GM23248 (cell line): ENCODE data around the gene PTPRH. TPM values are rescaled to one million over a fixed set of nuclear protein-coding genes. Genes with fewer than 3 reads are reported as not detected.
"Not testable (repeated sequence)": the region's sequence is repeated elsewhere in the genome, so short reads cannot be mapped to it uniquely, and the experiment has no call there.

ENCODE experiments used
- DNase-seq: peaks from one replicate; pipeline ENCODE4 v3.0.0-alpha.2; 2015
- H2AFZ ChIP-seq: fragments of 200-600 bp; sonication (generic); 2 replicates; pipeline ENCODE4 v1.6.1; 2016; ENCODE audit warnings: antibody characterized with exemption
- H3F3A ChIP-seq: fragments of 200-600 bp; sonication (generic); 2 replicates; pipeline ENCODE4 v1.6.1; 2016; ENCODE audit warnings: mild to moderate bottlenecking, antibody characterized with exemption, mixed run types; ENCODE audit not compliant: insufficient read depth
- H3K27ac ChIP-seq: fragments of 200-600 bp; sonication (generic); 2 replicates; pipeline ENCODE4 v1.5.1; 2016; ENCODE audit warnings: mild to moderate bottlenecking
- H3K27me3 ChIP-seq: fragments of 200-600 bp; sonication (generic); replicated peaks from 2 replicates; pipeline ENCODE4 v1.6.1; 2016; ENCODE audit warnings: mild to moderate bottlenecking; ENCODE audit not compliant: insufficient read depth
- H3K36me3 ChIP-seq: fragments of 200-600 bp; sonication (generic); 2 replicates; pipeline ENCODE4 v1.6.1; 2016; ENCODE audit warnings: low read depth, mild to moderate bottlenecking
- H3K4me1 ChIP-seq: fragments of 200-600 bp; sonication (generic); 2 replicates; pipeline ENCODE4 v1.6.1; 2016; ENCODE audit warnings: mild to moderate bottlenecking; ENCODE audit not compliant: insufficient read depth
- H3K4me2 ChIP-seq: fragments of 200-600 bp; sonication (generic); one replicate; pipeline ENCODE4 v1.6.1; 2016; ENCODE audit warnings: mild to moderate bottlenecking; ENCODE audit not compliant: unreplicated experiment
- H3K4me3 ChIP-seq: fragments of 200-600 bp; sonication (generic); 2 replicates; pipeline ENCODE4 v1.5.1; 2016; ENCODE audit warnings: mild to moderate bottlenecking
- H3K79me2 ChIP-seq: fragments of 200-600 bp; sonication (generic); 2 replicates; pipeline ENCODE4 v1.6.1; 2016; ENCODE audit warnings: mild to moderate bottlenecking; ENCODE audit not compliant: insufficient read depth
- H3K9ac ChIP-seq: fragments of 200-600 bp; sonication (generic); 2 replicates; pipeline ENCODE4 v1.6.1; 2016; ENCODE audit warnings: mild to moderate bottlenecking
- H3K9me2 ChIP-seq: fragments of 200-600 bp; sonication (generic); 2 replicates; pipeline ENCODE4 v1.6.1; 2016; ENCODE audit warnings: mixed run types, mild to moderate bottlenecking, moderate library complexity; ENCODE audit not compliant: insufficient read depth
- H3K9me3 ChIP-seq: fragments of 200-600 bp; sonication (generic); one replicate; pipeline ENCODE4 v1.6.1; 2017; ENCODE audit warnings: low read depth
- H4K20me1 ChIP-seq: fragments of 200-600 bp; sonication (generic); 2 replicates; pipeline ENCODE4 v1.6.0; 2016; ENCODE audit not compliant: insufficient read depth
- EZH2 ChIP-seq: fragments of 200-600 bp; sonication (generic); IDR thresholded peaks from 2 replicates; pipeline ENCODE4 v1.6.1; 2018; ENCODE audit warnings: antibody characterized with exemption, mild to moderate bottlenecking; ENCODE audit not compliant: insufficient read depth, poor library complexity, severe bottlenecking
- EZH2phosphoT487 ChIP-seq: fragments of 200-600 bp; sonication (generic); IDR thresholded peaks from 2 replicates; pipeline ENCODE4 v1.6.1; 2018; ENCODE audit warnings: antibody characterized with exemption, moderate library complexity, mild to moderate bottlenecking, low read depth; ENCODE audit not compliant: insufficient read depth
- WGBS, 2 experiments: methylation state at CpG; one replicate each; pipeline ENCODE4 v1.1.6; 2015 to 2017; ENCODE audit warnings: low lambda C conversion rate in 2 of 2, low coverage in 1 of 2; ENCODE audit errors: missing lambda C conversion rate in 2 of 2; 5-methylcytosine and 5-hydroxymethylcytosine counted together
- in situ Hi-C: fragments of 300-500 bp; cut with MboI; formaldehyde crosslinking; loops from 2 replicates; pipeline ENCODE4 v1.15.0; 2020
- polyA plus RNA-seq: library from polyadenylated mRNA; unstranded; fragments of >200 nt; fragmentation: Nextera tagmentation; extraction: Ambion mirVana; gene quantifications from 2 replicates; pipeline ENCODE4 v1.2.1, GENCODE V29; 2016
- total RNA-seq: library from RNA; depleted of rRNA; stranded (reverse); fragments of >200 nt; shearing (Covaris generic); gene quantifications from 2 replicates; pipeline ENCODE4 v1.2.3, GENCODE V29; 2014

Gene PTPRH
- total and polyA plus RNA-seq, 2 experiments from 2014 or later: 0.28 to 0.43 TPM

- H3K27me3 ChIP-seq: no peaks in the 10 kb centered on the region
- H3K79me2 ChIP-seq: no peaks in the 10 kb centered on the region
- TF ChIP-seq EZH2: no peak
- no peak for TF ChIP-seq EZH2phosphoT487
- no peaks in the 10 kb centered on the region for H3K9me3 ChIP-seq
- no peaks in the 10 kb centered on the region for H4K20me1 ChIP-seq
- H3K36me3 ChIP-seq: no peaks in the 10 kb centered on the region
- H3K9me2 ChIP-seq: no peaks in the 10 kb centered on the region
- in situ Hi-C loops: no loop called here
- H2AFZ ChIP-seq: no peak overlapping the region
- peak; percentile 98 for DNase-seq
- no peak overlapping the region for H3K4me3 ChIP-seq
- no peak overlapping the region for H3K9ac ChIP-seq
- peaks cover 20% of the 10 kb centered on the region for H3K4me1 ChIP-seq
- 61 to 63% methylated on average over 14 to 17 of the region's 17 CpGs for WGBS, 2 experiments
- peak overlapping the region; percentile 37 for H3K4me2 ChIP-seq
- H3K27ac ChIP-seq: peak overlapping the region; percentile 24; the same call in 1 of the 2 replicates
- H3F3A ChIP-seq: peaks cover 18% of the 10 kb centered on the region; the same call in 1 of the 2 replicates
These were observed 582 bp upstream of the PTPRH start for GRCh38 chr19:55209693-55210472.

- Histone ChIP-seq H3K9ac (peak overlapping the region; percentile 36), H3K4me1 (peaks cover 20% of the 10 kb centered on the region), H3K27me3 (no peaks in the 10 kb centered on the region), H4K20me1 (no peaks in the 10 kb centered on the region), H3K27ac (no peak overlapping the region), H3K9me3 (no peaks in the 10 kb centered on the region), H3K79me2 (no peaks in the 10 kb centered on the region), H3F3A (peaks cover 18% of the 10 kb centered on the region; the same call in 1 of the 2 replicates), H2AFZ (no peak overlapping the region), H3K4me2 (peak overlapping the region; percentile 66), H3K36me3 (no peaks in the 10 kb centered on the region), H3K9me2 (no peaks in the 10 kb centered on the region), H3K4me3 (peak overlapping the region; percentile 40; the same call in 1 of the 2 replicates)
- in situ Hi-C loops: no loop called here
- WGBS, 2 experiments: 30 to 31% methylated on average over 28 to 29 of the region's 29 CpGs
- DNase-seq: peak; percentile 96
- TF ChIP-seq EZH2phosphoT487 (no peak), EZH2 (no peak)
These were observed 2.4 kb downstream of the PTPRH start for GRCh38 chr19:55206664-55207500.

GRCh38 chr19:55202199-55202598, 7.1 kb downstream of the PTPRH start:
- H3K27me3 ChIP-seq, H3K4me2 ChIP-seq, in situ Hi-C loops, H2AFZ ChIP-seq, H3K9ac ChIP-seq, H3K36me3 ChIP-seq, H3F3A ChIP-seq, H3K9me2 ChIP-seq, H3K4me3 ChIP-seq, H3K4me1 ChIP-seq, H3K9me3 ChIP-seq, H3K27ac ChIP-seq, H3K79me2 ChIP-seq, H4K20me1 ChIP-seq: not testable (repeated sequence)
- WGBS, 2 experiments: 66 to 68% methylated on average over 10 of the region's 10 CpGs
- peak; percentile 29 for DNase-seq

DNA sequence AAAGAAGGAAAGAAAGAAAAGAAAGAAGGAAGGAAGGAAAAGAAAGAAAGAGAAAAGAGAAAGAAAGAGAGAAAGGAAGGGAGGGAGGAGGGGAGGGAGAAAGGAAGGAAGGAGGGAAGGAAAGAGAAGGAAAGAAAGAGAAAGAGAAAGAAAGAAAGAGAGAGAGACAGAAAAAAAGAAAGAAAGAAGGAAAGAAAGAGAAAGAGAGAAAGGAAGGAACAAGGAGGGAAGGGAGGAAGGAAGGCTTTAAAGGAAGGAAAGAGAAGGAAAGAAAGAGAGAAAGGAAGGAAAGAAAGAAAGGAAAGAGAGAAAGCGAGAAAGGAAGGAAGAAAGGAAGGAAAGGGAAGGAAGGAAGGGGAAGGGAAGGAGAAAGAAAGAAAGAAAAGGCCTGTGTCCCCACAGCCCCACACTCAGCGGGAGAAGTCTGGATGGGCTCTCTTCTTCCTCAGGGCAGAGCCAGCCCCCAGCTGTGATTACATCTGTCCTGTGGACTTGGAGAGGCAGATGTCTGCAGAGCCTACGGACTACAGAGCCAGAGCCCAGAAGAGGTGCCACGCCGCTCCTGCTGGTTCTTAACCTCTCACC, 9.6 kb downstream of the PTPRH start:
- no peak overlapping the region for H3K4me2 ChIP-seq
- H4K20me1 ChIP-seq: no peaks in the 10 kb centered on the region
- 68 to 74% methylated on average over 5 of the region's 5 CpGs for WGBS, 2 experiments
- DNase-seq: no peak
- TF ChIP-seq EZH2phosphoT487 (no peak), EZH2 (no peak)
- no peaks in the 10 kb centered on the region for H3F3A ChIP-seq
- H3K4me3 ChIP-seq: no peak overlapping the region
- no peak overlapping the region for H3K27ac ChIP-seq
- H3K79me2 ChIP-seq: no peaks in the 10 kb centered on the region
- H3K36me3 ChIP-seq: no peaks in the 10 kb centered on the region
- no peak overlapping the region for H3K9ac ChIP-seq
- no peaks in the 10 kb centered on the region for H3K4me1 ChIP-seq
- H3K27me3 ChIP-seq: no peaks in the 10 kb centered on the region
- no peaks in the 10 kb centered on the region for H3K9me2 ChIP-seq
- in situ Hi-C loops: no loop called here
- H3K9me3 ChIP-seq: no peaks in the 10 kb centered on the region
- H2AFZ ChIP-seq: no peak overlapping the region
